ENCODE data around the gene LYRM2.

Gene LYRM2

DNA sequence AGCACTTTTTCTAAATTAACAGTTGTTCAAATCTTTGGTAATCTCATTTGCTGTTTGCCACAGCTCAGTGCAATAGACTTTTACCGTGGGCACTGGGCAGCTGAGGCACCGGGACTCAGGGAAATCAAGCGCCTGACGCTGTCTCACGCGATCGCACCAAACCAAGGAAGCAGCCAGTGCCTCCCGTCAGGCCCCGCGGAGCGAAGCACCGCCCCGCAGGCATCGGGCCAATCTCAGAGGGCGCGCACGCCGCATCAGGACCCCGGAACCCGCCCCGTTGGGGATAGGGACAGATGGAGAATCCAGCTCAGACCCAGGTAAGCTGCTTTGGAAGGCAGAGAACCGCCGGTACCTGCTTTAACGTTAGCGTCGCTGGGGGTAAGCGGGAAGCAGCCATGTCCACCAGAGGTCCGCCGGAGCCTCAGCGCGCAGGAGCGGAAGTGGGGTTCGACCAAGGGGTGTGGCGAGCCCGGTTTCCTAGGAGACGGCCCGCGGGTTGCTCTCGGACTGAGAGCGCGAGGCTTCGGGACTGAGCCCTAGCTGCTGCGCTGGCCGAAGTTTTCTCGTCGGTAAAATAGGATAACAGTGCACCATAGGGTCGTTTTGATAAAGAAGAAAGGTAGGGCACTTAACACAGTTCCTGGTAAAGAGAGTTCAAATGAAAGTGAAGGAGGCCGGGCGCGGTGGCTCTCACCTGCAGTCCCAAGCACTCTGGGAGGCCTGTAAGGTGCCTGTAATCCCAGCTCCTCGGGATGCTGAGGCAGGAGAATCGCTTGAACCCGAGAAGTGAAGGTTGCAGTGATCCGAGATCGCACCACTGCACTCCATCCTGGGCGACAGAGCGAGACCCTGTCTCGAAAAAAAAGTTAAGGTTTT, at the start of gene LYRM2:
Gene LYRM2, minus strand, starts transcription at position 428 of the 876 bp plus-strand sequence. Its CDS starts 31 bp downstream, at position 397.
- DNase-seq: peak; percentile 93

- no peak for DNase-seq
Observed at GRCh38 chr6:89688328-89688727, 49.8 kb upstream of the LYRM2 start.

DNA sequence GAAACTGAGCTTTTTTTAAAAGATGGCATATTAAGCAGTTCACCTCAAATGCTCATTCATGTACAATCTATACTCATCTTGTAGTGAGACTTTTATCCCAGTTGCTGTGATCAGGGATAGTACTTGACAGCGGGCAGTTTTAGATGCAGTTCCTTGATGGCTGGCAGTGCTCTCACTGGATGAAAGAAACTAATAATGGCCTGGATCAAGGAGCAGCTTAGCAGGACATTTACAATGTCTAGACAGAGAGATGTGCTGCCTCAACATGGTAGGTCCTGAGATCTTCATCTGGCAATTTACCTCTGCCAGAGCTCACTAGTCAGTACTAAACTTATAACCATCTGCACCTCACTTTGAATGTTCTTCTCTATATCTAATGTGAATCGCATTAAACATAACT, 46.8 kb upstream of the LYRM2 start:
- no peak for DNase-seq

GRCh38 chr6:89682991-89683390, 44.4 kb upstream of the LYRM2 start:
- DNase-seq: no peak

DNA sequence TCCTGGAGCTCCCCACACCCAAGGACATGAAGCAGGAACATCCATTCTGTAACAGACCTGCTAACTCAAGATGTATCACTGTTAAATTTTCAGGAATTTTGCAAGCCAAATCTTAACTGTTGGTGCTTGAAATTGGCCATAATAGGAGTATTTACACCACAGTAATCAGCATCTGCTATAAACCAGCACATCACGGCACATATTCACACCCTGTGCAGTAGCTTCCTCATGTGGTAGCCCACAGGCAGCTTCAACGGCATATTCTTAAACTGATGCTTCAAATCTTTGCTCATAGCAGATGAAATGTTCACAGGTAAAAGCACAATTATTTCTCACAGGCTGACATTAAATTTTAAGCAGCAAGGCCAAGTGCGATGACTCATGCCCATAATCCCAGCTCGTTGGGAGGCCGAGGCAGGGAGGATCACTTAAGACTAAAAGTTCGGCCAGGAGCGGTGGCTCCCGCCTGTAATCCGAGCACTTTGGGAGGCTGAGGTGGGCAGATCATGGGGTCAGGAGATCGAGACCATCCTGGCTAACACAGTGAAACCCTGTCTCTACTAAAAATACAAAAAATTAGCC, 43.5 kb upstream of the LYRM2 start:
- DNase-seq: no peak

GRCh38 chr6:89680551-89680950, 42.0 kb upstream of the LYRM2 start:
- no peak for DNase-seq

- no peak for DNase-seq
Observed at GRCh38 chr6:89680150-89680549, 41.6 kb upstream of the LYRM2 start.

DNA sequence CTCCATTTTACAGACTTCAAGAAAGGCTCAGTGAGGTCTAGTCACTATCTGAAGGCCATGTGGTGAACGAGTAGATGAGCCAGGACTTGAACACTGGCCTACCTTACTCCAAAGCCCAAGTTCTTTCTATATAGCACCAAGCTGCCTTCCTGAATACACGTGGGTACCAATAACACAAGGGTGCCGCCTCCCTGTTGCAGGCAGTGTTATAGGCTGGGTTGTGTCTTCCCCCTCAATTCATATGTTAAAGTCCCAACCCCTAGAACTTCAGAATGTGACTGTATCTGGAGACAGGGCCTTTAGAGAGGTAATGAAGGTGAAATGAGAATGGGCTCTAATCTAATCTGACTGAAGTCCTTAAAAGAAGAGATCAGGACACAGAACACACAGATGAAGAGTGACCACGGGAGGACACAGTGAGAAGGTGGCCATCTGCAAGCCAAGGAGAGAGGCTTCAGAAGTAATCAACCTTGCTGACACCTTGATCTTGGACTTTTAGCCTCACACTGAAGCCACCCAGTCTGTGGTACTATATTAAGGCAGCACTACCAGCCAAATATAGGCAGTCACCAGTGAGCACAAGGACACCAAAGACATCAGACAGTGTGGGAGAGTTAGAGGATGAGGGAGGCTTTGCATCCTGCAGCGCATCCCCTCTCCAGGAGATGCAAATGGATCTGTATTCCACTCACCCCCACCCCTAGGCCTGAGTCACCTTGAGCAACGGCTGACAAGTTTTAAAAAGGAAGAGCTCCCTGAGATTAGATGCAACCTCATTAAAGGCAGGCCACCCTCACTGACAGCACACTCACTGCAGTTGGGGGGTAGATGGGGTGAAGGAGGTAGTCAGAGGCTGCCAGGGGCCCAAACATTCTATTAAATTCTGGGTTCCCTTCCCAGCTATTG, 40.9 kb upstream of the LYRM2 start:
- no peak for DNase-seq

- no peak for DNase-seq
Observed at GRCh38 chr6:89678531-89678930, 40.0 kb upstream of the LYRM2 start.

- DNase-seq: no peak
Observed at GRCh38 chr6:89675949-89676748, 37.6 kb upstream of the LYRM2 start.

- DNase-seq: no peak
Observed at GRCh38 chr6:89670935-89671565, 32.5 kb upstream of the LYRM2 start.

- no peak for DNase-seq
Observed at GRCh38 chr6:89669002-89669401, 30.5 kb upstream of the LYRM2 start.

DNA sequence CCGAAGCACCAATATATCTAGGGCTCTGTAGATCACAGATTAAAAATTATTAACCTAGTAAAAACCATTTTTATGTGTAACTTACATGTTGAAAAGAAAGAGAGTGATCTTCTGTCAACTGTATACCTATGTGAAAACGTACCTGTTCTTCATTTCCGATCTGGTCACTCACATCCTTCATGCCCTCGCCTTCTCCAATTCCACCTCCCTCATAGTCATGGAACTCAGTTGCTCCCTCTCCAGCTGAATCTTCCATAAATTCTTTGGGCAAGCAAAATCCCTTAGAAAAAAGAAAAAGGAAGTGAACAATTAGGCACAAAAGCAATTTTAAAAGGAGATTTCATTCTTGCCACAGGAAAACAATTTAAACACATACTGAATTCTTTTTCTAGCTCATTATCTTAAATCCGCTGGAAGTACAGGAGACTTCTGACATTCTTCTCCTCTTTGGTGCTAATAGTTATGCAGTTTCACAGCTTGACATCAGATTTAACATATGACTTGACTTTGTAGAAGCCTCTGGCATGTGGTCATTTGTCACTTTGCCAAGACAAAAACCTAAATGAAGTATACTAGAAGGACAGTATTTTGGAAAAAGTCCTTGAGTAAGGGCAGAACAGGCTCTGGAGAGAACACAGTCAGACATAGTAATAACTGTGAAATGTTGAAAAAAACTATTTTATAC, 29.5 kb upstream of the LYRM2 start:
- no peak for DNase-seq

DNA sequence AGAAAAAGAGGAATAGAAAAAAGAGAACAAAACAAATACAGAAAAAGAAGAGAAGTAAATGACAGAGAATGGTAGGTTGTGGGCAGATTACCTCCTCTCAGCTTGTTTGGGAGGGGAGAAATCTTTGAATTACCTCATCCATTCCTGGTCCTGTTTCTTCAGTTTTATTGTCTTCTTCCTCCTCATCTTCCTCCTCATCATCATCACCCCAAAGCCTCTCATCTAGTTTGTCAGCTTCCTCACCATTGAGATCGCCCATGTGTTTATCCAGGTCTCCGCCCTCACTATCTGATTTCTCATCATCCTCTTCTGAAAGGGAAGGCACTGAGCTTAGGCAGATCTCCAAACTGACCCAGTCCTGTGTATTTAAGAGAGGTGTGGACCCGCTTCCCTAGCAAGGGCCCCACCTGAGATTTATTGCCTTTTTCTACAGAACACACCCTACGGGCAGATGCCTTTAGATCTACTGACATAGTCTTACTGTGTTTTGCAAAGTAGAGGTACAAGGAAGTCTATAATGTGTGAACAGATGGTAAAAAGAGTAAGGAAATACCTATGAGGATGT, 24.2 kb upstream of the LYRM2 start:
- no peak for DNase-seq

GRCh38 chr6:89661559-89661958, 23.0 kb upstream of the LYRM2 start:
- no peak for DNase-seq

GRCh38 chr6:89660981-89661380, 22.4 kb upstream of the LYRM2 start:
- no peak for DNase-seq

GRCh38 chr6:89657445-89658158, 19.1 kb upstream of the LYRM2 start:
- DNase-seq: no peak

- peak; percentile 85 for DNase-seq
Observed at GRCh38 chr6:89655122-89655521, 16.6 kb upstream of the LYRM2 start.

GRCh38 chr6:89650579-89650978, 12.0 kb upstream of the LYRM2 start:
- DNase-seq: no peak

DNA sequence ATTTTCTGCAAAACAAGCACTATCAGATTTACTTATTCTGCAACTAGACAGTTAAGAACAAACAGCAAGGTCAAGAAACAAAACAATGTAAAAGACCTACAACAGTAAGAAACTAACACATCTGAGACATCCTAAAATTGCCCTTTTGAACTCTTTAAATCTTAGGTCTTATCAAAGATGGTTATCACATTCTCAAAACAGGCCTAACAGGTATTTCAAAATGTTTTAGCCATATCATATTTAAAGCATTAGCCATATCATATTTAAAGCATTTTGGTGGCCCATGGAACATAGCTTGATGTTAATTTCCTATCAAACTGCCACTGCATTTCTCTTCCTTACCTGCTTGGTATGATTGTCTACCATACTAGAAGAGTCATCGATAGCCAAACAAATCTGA, 11.1 kb upstream of the LYRM2 start:
- no peak for DNase-seq
